ENCODE results near the gene FXYD2.

The FXYD2 gene

GRCh38 chr11:117859488-117860112 lies 35.1 kb upstream of the FXYD2 start:
- TF ChIP-seq Cebpa-rat (IDR thresholded peaks at IDR 0.05) = no peak
- H3K4me1 ChIP-seq = peaks cover 32% of the 10 kb centered on the region
- H3K9me3 ChIP-seq = no peaks in the 10 kb centered on the region
- no peak overlapping the region for H3K9ac ChIP-seq
- no peaks in the 10 kb centered on the region for H4K20me1 ChIP-seq
- no peak overlapping the region for H3K4me2 ChIP-seq
- no peak overlapping the region for H3K27ac ChIP-seq
- H3K4me3 ChIP-seq = no peak overlapping the region
- H3K36me3 ChIP-seq = no peaks in the 10 kb centered on the region
- no peaks in the 10 kb centered on the region for H3K27me3 ChIP-seq

DNA sequence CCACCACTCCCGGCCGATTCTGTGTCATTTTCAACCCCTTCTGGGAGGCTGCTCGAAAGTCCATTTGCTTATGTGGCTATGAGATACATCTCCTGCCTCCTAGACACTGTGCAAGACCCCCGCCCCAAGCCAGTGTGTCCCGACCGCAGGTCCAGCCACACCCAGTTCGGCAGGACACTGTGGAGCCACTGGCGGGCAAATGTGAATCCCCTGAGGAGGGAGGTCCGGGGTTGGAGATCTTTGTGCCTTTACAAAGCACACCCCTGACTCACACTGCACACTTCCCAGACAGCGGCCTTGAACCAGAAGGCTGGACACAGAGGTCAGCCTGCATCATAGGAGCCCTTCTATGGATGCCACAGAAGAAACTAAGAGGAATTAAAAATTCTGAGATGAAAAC lies 34.5 kb upstream of the FXYD2 start:
- H3K27me3 ChIP-seq = no peaks in the 10 kb centered on the region
- H3K36me3 ChIP-seq = no peaks in the 10 kb centered on the region

DNA sequence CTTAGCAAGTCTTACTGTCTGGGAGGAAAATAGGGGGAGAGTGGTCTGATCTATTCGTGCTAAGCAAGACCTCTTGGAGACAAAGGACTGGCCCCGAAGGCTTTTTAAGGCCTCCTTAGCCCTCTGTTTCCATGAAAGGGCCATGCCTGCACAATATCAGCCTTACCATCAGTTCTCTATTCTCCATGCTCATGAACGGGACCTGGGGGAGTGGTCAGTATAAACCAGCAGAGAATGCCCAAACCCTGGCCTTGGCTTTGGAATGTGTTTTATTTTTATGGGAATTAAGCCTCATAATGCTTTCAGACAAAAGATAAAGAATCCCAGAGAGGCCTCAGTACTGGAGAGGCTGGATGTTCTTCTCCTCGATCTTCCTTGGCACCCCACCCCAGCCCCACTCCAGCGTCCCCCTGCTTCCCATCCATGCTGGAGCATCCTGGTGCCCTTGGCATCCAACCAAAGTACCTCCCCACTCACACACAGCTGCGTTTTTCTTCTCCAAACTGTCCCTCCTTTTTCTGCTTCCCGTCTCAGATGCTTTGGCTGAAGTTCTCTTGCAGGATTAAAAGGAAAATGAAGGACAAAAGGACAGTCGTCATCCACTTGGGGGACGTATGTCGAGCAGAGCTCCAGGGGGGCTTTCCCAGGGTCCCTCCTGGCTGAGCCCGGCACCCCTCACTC lies 33.3 kb upstream of the FXYD2 start:
- no peak overlapping the region for H3K4me3 ChIP-seq
- no peak for TF ChIP-seq Cebpa-rat (IDR thresholded peaks at IDR 0.05)
- peaks cover 7% of the 10 kb centered on the region; the same call in 1 of the 2 replicates for H3K9me3 ChIP-seq
- no peaks in the 10 kb centered on the region for H4K20me1 ChIP-seq
- no peaks in the 10 kb centered on the region for H3K36me3 ChIP-seq
- H3K4me2 ChIP-seq = no peak overlapping the region
- no peak overlapping the region for H3K9ac ChIP-seq
- H3K27me3 ChIP-seq = no peaks in the 10 kb centered on the region
- peaks cover 19% of the 10 kb centered on the region for H3K4me1 ChIP-seq
- H3K27ac ChIP-seq = no peak overlapping the region

More for the DNA sequence above, 34.5 kb upstream of the FXYD2 start:
- no peak overlapping the region for H3K27ac ChIP-seq
- H3K9me3 ChIP-seq = no peaks in the 10 kb centered on the region
- no peak overlapping the region for H3K4me2 ChIP-seq
- H3K4me3 ChIP-seq = no peak overlapping the region
- no peak overlapping the region for H3K9ac ChIP-seq
- TF ChIP-seq Cebpa-rat (IDR thresholded peaks at IDR 0.05) = no peak
- H4K20me1 ChIP-seq = no peaks in the 10 kb centered on the region
- peaks cover 31% of the 10 kb centered on the region for H3K4me1 ChIP-seq

- Histone ChIP-seq H3K9me3 (peaks cover 9% of the 10 kb centered on the region), H3K36me3 (no peaks in the 10 kb centered on the region), H3K27ac (no peak overlapping the region), H3K27me3 (no peaks in the 10 kb centered on the region), H3K9ac (no peak overlapping the region), H3K4me2 (no peak overlapping the region), H3K4me3 (no peak overlapping the region), H3K4me1 (peaks cover 1% of the 10 kb centered on the region), H4K20me1 (no peaks in the 10 kb centered on the region)
- TF ChIP-seq Cebpa-rat (IDR thresholded peaks at IDR 0.05) = no peak
These were observed 31.5 kb upstream of the FXYD2 start for GRCh38 chr11:117855912-117856651.

- no peak for TF ChIP-seq Cebpa-rat (IDR thresholded peaks at IDR 0.05)
- no peaks in the 10 kb centered on the region for H3K4me1 ChIP-seq
- no peaks in the 10 kb centered on the region for H3K36me3 ChIP-seq
- no peaks in the 10 kb centered on the region for H4K20me1 ChIP-seq
- peaks cover 9% of the 10 kb centered on the region for H3K9me3 ChIP-seq
- H3K4me2 ChIP-seq = no peak overlapping the region
- no peak overlapping the region for H3K9ac ChIP-seq
- H3K27ac ChIP-seq = no peak overlapping the region
- H3K27me3 ChIP-seq = no peaks in the 10 kb centered on the region
- no peak overlapping the region for H3K4me3 ChIP-seq
These were observed 30.8 kb upstream of the FXYD2 start for GRCh38 chr11:117855186-117855845.

DNA sequence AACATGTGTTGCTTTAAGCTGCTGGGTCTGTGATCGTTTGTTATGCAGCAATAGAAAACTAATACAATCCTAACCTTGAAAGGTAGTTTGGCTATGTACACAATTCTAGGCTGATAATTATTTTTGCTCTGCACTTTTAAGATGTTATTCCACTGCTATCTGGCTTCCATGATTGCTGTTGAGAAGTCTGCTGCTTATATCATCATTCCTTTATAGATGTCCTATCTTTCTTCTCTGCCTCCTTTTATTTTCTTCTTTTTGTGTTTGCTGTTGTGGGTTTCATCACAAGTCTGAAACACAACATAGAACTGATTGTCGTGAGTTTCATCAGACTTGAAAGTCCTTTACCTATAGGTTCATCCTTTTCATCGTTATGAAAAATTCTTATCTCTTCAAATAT lies 27.8 kb upstream of the FXYD2 start:
- TF ChIP-seq Cebpa-rat (IDR thresholded peaks at IDR 0.05) = no peak
- H3K27me3 ChIP-seq = no peaks in the 10 kb centered on the region
- H3K36me3 ChIP-seq = no peaks in the 10 kb centered on the region
- H3K27ac ChIP-seq = no peak overlapping the region
- H3K9ac ChIP-seq = no peak overlapping the region
- no peaks in the 10 kb centered on the region for H4K20me1 ChIP-seq
- no peak overlapping the region for H3K4me3 ChIP-seq
- H3K9me3 ChIP-seq = peaks cover 9% of the 10 kb centered on the region
- H3K4me1 ChIP-seq = peaks cover 7% of the 10 kb centered on the region
- no peak overlapping the region for H3K4me2 ChIP-seq

- Histone ChIP-seq H3K4me1 (peaks cover 7% of the 10 kb centered on the region), H3K27ac (no peak overlapping the region), H4K20me1 (no peaks in the 10 kb centered on the region), H3K4me3 (no peak overlapping the region), H3K4me2 (no peak overlapping the region), H3K9me3 (peaks cover 9% of the 10 kb centered on the region), H3K9ac (no peak overlapping the region), H3K36me3 (no peaks in the 10 kb centered on the region), H3K27me3 (no peaks in the 10 kb centered on the region)
- TF ChIP-seq Cebpa-rat (IDR thresholded peaks at IDR 0.05) = no peak
These were observed 27.3 kb upstream of the FXYD2 start for GRCh38 chr11:117851852-117852251.

GRCh38 chr11:117851106-117851505 lies 26.6 kb upstream of the FXYD2 start:
- no peak overlapping the region for H3K4me3 ChIP-seq
- H3K4me2 ChIP-seq = no peak overlapping the region
- H3K27me3 ChIP-seq = no peaks in the 10 kb centered on the region
- no peaks in the 10 kb centered on the region for H4K20me1 ChIP-seq
- TF ChIP-seq Cebpa-rat (IDR thresholded peaks at IDR 0.05) = no peak
- H3K4me1 ChIP-seq = peaks cover 7% of the 10 kb centered on the region
- no peak overlapping the region for H3K9ac ChIP-seq
- H3K27ac ChIP-seq = no peak overlapping the region
- H3K9me3 ChIP-seq = peaks cover 9% of the 10 kb centered on the region
- no peaks in the 10 kb centered on the region for H3K36me3 ChIP-seq

DNA sequence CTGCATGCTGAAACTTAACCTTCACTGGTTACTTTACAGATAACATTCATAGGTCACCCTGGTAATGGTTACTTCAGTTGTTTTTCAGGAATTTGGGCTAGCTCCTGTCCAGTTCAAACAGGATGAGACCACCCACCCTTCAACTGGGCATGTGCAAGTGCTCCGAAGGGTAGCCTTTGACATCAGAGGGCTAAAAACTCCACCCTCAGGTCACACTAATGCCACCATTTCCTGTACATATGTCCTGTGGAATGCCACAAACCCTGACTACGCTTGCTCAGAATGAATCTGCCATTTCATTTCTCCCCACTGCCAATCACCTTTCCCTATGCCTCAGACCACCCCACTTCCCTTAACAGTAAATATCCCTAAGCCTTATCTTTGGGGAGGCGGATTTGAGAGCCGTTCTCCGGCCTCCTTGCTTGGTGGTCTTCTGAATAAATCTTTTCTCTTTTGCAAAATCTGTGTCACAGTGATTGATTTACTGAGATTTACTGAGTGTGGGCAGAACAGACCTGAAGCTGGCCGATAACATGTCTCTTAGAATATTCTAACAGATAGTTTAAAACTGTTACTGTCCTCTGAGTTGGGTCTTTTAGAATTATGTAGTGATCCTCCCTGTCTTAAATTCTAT lies 25.4 kb upstream of the FXYD2 start:
- H3K4me1 ChIP-seq = peaks cover 7% of the 10 kb centered on the region
- H3K9me3 ChIP-seq = peaks cover 9% of the 10 kb centered on the region
- no peaks in the 10 kb centered on the region for H3K36me3 ChIP-seq
- H4K20me1 ChIP-seq = no peaks in the 10 kb centered on the region
- no peak for TF ChIP-seq Cebpa-rat (IDR thresholded peaks at IDR 0.05)
- no peak overlapping the region for H3K27ac ChIP-seq
- H3K9ac ChIP-seq = no peak overlapping the region
- no peak overlapping the region for H3K4me2 ChIP-seq
- no peaks in the 10 kb centered on the region for H3K27me3 ChIP-seq
- H3K4me3 ChIP-seq = no peak overlapping the region
